GM12864 (cell line): Measurements from ENCODE around the gene SYNJ1.
"Not testable (repeated sequence)": the region's sequence is repeated elsewhere in the genome, so short reads cannot be mapped to it uniquely, and the experiment has no call there.

ENCODE experiments used
- DNase-seq: peaks from one replicate; pipeline ENCODE4 v3.0.0-alpha.2; 2011; ENCODE audit warnings: low read depth
- H3K4me3 ChIP-seq: 2 replicates; pipeline ENCODE4 v1.5.1; 2011; ENCODE audit warnings: mild to moderate bottlenecking, low read depth, low read length, control low read depth
- TF ChIP-seq, protein P1 (sequence below): IDR thresholded peaks from 2 replicates; pipeline ENCODE4 v1.5.1; 2011; ENCODE audit warnings: low read depth, mild to moderate bottlenecking, moderate library complexity, low read length, control low read depth, inconsistent platforms; ENCODE audit errors: missing control alignments

SYNJ1 gene

DNA sequence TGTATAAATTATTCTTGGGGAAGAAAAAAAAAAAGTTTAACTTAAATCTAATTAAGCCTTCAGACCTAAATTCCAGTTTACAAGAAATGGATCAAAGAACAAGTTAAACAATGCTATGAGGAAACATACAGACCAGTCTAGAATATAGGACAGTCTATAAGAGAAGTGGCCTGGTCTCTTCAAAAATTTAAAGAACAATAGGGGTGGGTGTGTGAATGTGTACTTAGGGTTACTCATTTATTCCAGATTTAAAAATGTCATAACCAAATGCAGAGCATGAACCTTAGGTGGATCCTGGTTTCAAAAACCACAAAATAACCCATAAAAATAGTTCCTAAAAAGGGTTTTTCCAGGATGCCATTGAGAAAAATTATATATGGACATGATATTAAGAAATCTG, 21.8 kb upstream of the SYNJ1 start:
- no peak for DNase-seq
- H3K4me3 ChIP-seq, result no peak overlapping the region
- TF ChIP-seq, protein P1, sequence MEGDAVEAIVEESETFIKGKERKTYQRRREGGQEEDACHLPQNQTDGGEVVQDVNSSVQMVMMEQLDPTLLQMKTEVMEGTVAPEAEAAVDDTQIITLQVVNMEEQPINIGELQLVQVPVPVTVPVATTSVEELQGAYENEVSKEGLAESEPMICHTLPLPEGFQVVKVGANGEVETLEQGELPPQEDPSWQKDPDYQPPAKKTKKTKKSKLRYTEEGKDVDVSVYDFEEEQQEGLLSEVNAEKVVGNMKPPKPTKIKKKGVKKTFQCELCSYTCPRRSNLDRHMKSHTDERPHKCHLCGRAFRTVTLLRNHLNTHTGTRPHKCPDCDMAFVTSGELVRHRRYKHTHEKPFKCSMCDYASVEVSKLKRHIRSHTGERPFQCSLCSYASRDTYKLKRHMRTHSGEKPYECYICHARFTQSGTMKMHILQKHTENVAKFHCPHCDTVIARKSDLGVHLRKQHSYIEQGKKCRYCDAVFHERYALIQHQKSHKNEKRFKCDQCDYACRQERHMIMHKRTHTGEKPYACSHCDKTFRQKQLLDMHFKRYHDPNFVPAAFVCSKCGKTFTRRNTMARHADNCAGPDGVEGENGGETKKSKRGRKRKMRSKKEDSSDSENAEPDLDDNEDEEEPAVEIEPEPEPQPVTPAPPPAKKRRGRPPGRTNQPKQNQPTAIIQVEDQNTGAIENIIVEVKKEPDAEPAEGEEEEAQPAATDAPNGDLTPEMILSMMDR, result no peak

DNA sequence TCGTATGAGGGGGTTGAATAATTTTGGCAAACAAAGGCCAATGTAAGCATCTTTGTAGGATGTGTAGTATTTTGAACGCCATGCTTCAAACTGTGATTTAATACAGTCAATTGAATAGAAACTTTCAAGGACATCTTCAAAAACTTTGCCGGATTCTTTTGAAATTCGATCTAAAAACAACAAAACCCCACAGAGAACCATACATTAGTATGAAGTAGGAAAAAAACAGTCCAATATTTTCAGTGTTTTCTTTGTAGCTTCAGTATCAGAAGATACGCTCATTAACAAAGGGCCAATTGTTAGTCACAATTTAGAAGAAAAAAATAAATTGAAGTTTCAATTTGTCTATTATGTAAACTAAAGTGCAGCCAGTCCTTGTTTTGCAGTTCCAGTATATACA, 20.7 kb upstream of the SYNJ1 start:
- no peak overlapping the region for H3K4me3 ChIP-seq
- DNase-seq, result no peak
- TF ChIP-seq, protein P1, result no peak

DNA sequence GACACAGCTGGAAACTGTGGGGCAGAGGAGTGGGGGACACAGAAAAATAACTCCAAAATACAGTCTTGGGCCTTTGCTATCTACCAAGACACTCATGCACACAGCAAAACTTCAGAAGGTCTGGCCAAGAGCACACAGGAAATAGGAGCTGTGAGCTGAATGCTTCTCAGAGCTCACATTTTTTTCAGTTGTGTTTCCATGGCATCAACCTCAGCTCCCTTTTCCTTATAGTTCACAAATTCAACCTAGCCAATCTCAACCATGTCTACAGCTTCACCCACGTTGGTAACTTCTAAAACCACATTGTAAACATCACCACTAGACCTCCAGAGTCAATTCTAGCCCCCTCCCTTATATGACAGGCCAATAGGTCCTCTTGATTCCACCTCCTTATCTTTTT, 19.6 kb upstream of the SYNJ1 start:
- DNase-seq, result no peak
- no peak overlapping the region for H3K4me3 ChIP-seq
- TF ChIP-seq, protein P1, result no peak

DNA sequence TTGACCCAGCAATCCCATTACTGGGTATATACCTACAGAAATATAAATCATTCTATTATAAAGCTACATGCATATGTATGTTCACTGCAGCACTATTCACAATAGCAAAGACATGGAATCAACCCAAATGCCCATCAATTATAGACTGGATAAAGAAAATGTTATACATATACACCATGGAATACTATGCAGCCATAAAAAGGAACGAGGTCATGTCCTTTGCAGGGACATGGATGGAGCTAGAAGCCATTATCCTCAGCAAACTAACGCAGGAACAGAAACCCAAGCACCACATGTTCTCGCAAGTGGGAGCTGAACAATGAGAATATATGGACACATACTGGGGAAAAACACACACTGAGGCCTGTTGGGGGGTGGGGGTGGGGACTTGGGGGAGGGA, 18.9 kb upstream of the SYNJ1 start:
- H3K4me3 ChIP-seq, DNase-seq: not testable (repeated sequence)

DNA sequence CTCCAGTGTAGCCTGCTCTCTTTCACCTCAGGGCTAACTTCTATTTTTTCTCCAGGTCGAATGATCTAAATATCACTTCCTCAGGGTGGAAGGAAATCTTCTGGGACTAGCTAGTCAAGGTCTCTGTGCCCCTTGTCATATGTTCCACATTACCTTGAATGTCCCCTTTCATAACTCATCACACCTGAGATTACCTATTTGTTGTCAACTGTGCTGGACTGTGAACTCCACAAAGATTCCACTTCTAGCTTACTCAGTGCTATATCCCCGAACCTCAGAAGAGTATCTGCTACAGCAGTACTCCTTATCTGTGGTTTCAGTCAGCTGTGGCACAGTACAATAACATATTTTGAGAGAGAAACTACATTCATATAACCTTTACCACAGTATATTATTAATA, 14.6 kb upstream of the SYNJ1 start:
- no peak for DNase-seq
- no peak overlapping the region for H3K4me3 ChIP-seq
- TF ChIP-seq, protein P1, result no peak

DNA sequence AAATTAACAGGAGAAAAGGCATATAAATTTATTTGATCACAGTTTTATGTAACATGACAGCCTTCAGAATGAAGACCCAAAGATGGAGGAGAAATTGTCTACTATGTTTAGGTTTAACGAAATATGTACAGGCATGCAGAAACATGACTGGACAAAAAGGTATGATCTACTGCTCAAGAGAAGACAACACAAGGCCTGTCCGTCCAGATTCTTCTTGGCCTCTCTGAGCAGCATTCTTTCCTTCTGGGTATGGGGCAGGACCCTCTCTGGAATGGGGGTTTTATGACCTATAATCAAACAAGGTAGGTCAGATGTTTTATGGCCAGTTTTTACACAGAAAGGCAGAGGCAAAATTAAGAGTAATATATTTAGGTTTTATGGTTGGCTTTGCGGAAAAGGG, 13.5 kb upstream of the SYNJ1 start:
- TF ChIP-seq, protein P1, result no peak
- no peak for DNase-seq
- no peak overlapping the region for H3K4me3 ChIP-seq

DNA sequence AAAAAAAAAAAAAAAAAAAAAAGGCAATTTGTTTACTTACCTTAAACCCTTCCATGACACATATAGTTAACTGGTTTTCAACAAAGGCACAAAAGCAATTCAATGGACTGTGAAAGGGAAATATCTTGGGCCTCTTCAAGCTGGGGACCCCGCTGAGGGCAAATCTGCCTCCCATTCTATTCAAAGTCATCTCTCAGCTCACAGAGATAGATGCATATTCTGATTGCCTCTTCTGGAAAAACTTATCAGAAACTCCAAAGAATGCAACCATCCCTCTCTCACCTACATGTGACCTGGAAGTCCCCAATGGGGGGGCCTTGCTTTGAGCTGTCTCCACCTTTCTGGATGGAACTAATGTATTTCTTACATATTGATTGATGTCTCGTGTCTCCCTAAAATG, 12.1 kb upstream of the SYNJ1 start:
- TF ChIP-seq, protein P1, result no peak
- H3K4me3 ChIP-seq, result no peak overlapping the region
- DNase-seq, result no peak

DNA sequence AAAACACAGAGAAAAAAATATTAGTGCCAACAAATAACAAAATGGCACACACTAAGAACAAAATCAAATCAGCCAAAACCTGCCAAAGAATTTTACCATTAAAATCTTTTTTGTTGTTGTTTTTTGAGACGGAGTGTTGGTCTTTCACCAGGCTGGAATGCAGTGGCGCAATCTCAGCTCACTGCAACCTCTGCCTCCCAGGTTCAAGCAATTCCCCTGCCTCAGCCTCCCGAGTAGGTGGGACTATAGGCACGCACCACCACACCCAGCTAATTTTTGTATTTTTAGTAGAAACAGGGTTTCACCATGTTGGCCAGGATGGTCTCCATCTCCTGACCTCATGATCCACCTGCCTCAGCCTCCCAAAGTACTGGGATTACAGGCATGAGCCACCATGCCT, 8.3 kb upstream of the SYNJ1 start:
- not testable (repeated sequence) for DNase-seq, H3K4me3 ChIP-seq
